HG02973 (cell line): ENCODE results near the gene PALM3.

Experiments used
- ATAC-seq: cut with Tn5 transposase; IDR thresholded peaks from one replicate; pipeline ENCODE4 v1.9.1; 2021; ENCODE audit warnings: moderate library complexity; ENCODE audit not compliant: unreplicated experiment

Gene PALM3

GRCh38 chr19:14089662-14090508 lies 28.0 kb upstream of the PALM3 start:
- no peak for ATAC-seq

GRCh38 chr19:14089412-14089661 lies 27.5 kb upstream of the PALM3 start:
- ATAC-seq = no peak

- ATAC-seq = no peak
Measured at GRCh38 chr19:14088634-14089411, 26.9 kb upstream of the PALM3 start.

GRCh38 chr19:14086098-14086497 lies 24.2 kb upstream of the PALM3 start:
- no peak for ATAC-seq

GRCh38 chr19:14085309-14085995 lies 23.6 kb upstream of the PALM3 start, which contains the start of gene C19orf67:
TSS of gene C19orf67 (minus strand) at chr19:14085783. CDS start at chr19:14085627, 156 bp downstream.
- ATAC-seq = no peak

GRCh38 chr19:14082675-14082960 lies 20.7 kb upstream of the PALM3 start:
- ATAC-seq = no peak

GRCh38 chr19:14081797-14082674 lies 20.2 kb upstream of the PALM3 start:
- ATAC-seq = peak; percentile 14

GRCh38 chr19:14080887-14081796 lies 19.3 kb upstream of the PALM3 start:
- peak; percentile 60 for ATAC-seq

- no peak for ATAC-seq
Measured at GRCh38 chr19:14078411-14078810, 16.5 kb upstream of the PALM3 start.

- no peak for ATAC-seq
Measured at GRCh38 chr19:14073925-14074838, 12.3 kb upstream of the PALM3 start.

GRCh38 chr19:14073261-14073924 lies 11.5 kb upstream of the PALM3 start:
- peak; percentile 44 for ATAC-seq

GRCh38 chr19:14072535-14073260 lies 10.8 kb upstream of the PALM3 start, which contains the start of gene MISP3:
TSS of gene MISP3 (plus strand) at chr19:14072786. CDS start at chr19:14073310, 524 bp downstream.
- ATAC-seq = no peak

- no peak for ATAC-seq
Measured at GRCh38 chr19:14070268-14071050, 8.6 kb upstream of the PALM3 start.

GRCh38 chr19:14066134-14066533 lies 4.3 kb upstream of the PALM3 start:
- ATAC-seq = no peak

GRCh38 chr19:14063105-14063504 lies 1.2 kb upstream of the PALM3 start:
- no peak for ATAC-seq

GRCh38 chr19:14062558-14062855 lies 631 bp upstream of the PALM3 start:
- ATAC-seq = no peak
